Heart right ventricle (tissue), 16 donors: ENCODE measurements around the gene CLIC3. TPM values are rescaled to one million over a fixed set of nuclear protein-coding genes. Genes with fewer than 3 reads are reported as not detected.

ENCODE experiments used
- ATAC-seq, 8 donors: fragments of 200-7000 bp; cut with Tn5 transposase; one replicate each; pipeline ENCODE4 v1.9.1; 2020; ENCODE audit warnings: mild to moderate bottlenecking in 8 of 8, moderate library complexity in 8 of 8, moderate number of reproducible peaks in 1 of 8
- DNase-seq, 2 donors: peaks; one replicate each; pipeline ENCODE4 v3.0.0-alpha.2; 2020
- H3K27ac ChIP-seq, 10 donors: fragments of 200-600 bp; sonication (generic) in 2 of 10; one replicate each; pipeline versions ENCODE4 v1.5.0 to v1.8.0; 2020 to 2022; ENCODE audit warnings: mild to moderate bottlenecking in 3 of 10
- H3K27me3 ChIP-seq, 7 donors: fragments of 200-600 bp; one replicate each; pipeline ENCODE4 v1.8.0; 2021 to 2022; ENCODE audit warnings: mild to moderate bottlenecking in 2 of 7
- H3K36me3 ChIP-seq, 9 donors: fragments of 200-600 bp; sonication (generic) in 1 of 9; one replicate each; pipeline versions ENCODE4 v1.5.0 to v1.8.0; 2020 to 2022; ENCODE audit warnings: mild to moderate bottlenecking in 2 of 9
- H3K4me1 ChIP-seq, 9 donors: fragments of 200-600 bp; sonication (generic) in 1 of 9; one replicate each; pipeline versions ENCODE4 v1.5.0 to v1.8.0; 2020 to 2022; ENCODE audit warnings: mild to moderate bottlenecking in 4 of 9
- H3K4me3 ChIP-seq, 10 donors: fragments of 200-600 bp; sonication (generic) in 2 of 10; one replicate each; pipeline versions ENCODE4 v1.5.0 to v1.8.0; 2020 to 2022; ENCODE audit warnings: mild to moderate bottlenecking in 7 of 10, moderate library complexity in 2 of 10
- H3K9me3 ChIP-seq, 11 donors: fragments of 200-600 bp in 10 of 11; sonication (generic) in 2 of 11; one replicate each; pipeline versions ENCODE4 v1.5.0 to v1.8.0; 2013 to 2022; ENCODE audit warnings: mild to moderate bottlenecking in 2 of 11, control low read depth in 1 of 11, moderate library complexity in 1 of 11
- WGBS, 2 donors: extraction: QIAGEN DNeasy Blood & Tissue Kit; methylation state at CpG; one replicate each; pipeline ENCODE4 v1.1.7; 2013; ENCODE audit warnings: inconsistent platforms in 1 of 2; 5-methylcytosine and 5-hydroxymethylcytosine counted together
- intact Hi-C, 10 donors: fragments of 100-400 bp; cut with DNase I; formaldehyde crosslinking; loops; one replicate each; pipeline versions ENCODE4 v1.11.1 to v1.14.2; 2022
- polyA plus RNA-seq, 2 donors: library from polyadenylated mRNA; stranded (reverse); fragments of 200-250 nt; gene quantifications; one replicate each; pipeline ENCODE4 v1.2.3, GENCODE V29; 2013
- total RNA-seq, 10 donors: library from RNA; stranded (reverse); fragmentation: NEBNext Ultra II Directional in 3 of 10; extraction: Animal tissue kit (Norgen Biotek cat#: 25700) in 3 of 10; gene quantifications; one replicate each; pipeline versions ENCODE4 v1.2.1 to v1.2.4, GENCODE V29; 2021 to 2023
- TF ChIP-seq, protein P1 (sequence below), 9 donors: fragments of 200-600 bp; sonication (generic) in 2 of 9; IDR thresholded peaks; one replicate each; pipeline versions ENCODE4 v1.5.0 to v1.8.0; 2021 to 2022; ENCODE audit warnings: antibody characterized with exemption in 9 of 9, mild to moderate bottlenecking in 5 of 9, moderate library complexity in 1 of 9
- donor health status: Arrhythmogenic right ventricular cardiomyopathy.
- donor health status: ischemic (EF 13 %, LVEDD 7.1; RV severe dilation, severe dysfunction).
- donor health status: healthy with polysubstance abuse.
- donor health status: DM: no; HTN: yes; CAD: no.
- donor health status: DM: no; HTN: no; CAD: no.
- donor health status: ischemic (EF 25% LVEDD 6.9; RV normal size, moderate dysfunction).
- donor health status: ischemic (EF 25% LVEDD 5.7; RV mildly dilated, moderate dysfunction).
- donor health status: healthy.
- donor health status: DM: yes; HTN: yes; CAD: no.
- donor health status: Ischemic cardiomyopathy.
- donor health status: ischemic (EF 35%, LVEDD 5.7; RV mildly dilated, moderate dysfunction).
- donor health status: nonischemic (EF 11% LVEDD 7.7; RV severe dilation, severe dysfunction).
- donor health status: DM: yes; HTN: yes; CAD: no.
- donor health status: PGD.
- donor health status: ischemic (EF 29% LVEDD 5.4; RV normal size, mild dysfunction).
- donor health status: nonischemic (EF 23%, LVEDD 6.1; RV moderate dilation, normal function).

Gene CLIC3
- total and polyA plus RNA-seq, 12 donors, result 0.46 to 21.4 (median 3.2) TPM

DNA sequence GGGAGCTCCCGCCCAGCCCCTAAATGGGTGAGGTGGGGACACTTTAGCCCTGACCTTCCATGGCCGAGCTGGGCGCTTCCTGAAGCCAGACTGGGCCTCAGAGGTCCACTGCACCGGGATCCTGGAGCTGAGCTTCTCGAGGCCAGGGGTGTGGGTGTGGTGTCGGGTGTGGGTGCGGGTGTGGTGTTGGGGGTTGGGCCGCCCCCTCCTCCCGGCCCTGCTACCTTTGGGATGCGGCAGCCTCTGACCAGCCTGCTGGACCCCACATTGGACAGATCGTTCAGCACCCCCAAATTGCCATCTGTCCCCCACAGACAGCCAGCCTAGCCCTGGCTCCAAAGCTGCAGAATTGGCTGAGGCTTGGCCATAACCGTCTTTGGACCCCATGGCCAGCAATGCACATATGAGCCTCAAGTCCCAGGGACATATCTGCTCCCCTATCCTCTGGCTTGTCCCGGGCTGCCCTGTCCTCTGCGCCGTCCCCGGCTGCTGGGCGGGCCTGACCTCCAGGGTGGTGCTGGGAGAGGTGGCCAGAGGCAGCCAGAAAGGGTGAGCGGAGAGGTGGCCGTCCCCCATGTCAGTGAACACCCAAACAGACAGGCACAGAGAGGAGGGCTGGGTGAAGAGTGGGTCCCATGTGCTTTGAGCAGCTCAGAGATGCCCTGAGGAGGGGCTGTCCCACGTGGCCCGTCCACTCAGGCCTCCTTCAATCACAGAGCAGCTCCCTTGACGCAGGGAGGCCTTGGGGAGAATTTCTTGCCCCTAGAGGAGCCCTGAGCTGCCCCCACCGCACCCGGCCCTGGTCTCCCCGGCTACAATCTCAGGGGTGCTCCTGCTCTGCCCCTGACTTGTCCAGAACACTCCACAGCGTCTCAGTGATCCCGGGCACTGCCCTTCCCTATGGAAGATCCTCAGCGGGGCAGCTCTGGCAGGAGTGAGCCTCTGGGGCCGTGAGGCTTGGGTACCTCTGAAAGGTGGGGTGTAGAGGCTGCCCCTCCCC is 22.4 kb downstream of the CLIC3 start:
- Histone ChIP-seq H3K27ac (peak overlapping the region in 7 of 10 donors; percentile 37 to 93 (median 89)), H3K9me3 (no peaks in the 10 kb centered on the region), H3K36me3 (no peaks in the 10 kb centered on the region), H3K4me3 (no peak overlapping the region), H3K27me3 (peaks cover 0 to 20% (median 0%) of the 10 kb centered on the region in 7 donors), H3K4me1 (peaks cover 11 to 59% (median 43%) of the 10 kb centered on the region in 9 donors)
- intact Hi-C loops, result no loop called here
- ATAC-seq (no peak), DNase-seq (peak in 1 of 2 donors; percentile 9)
- TF ChIP-seq, protein P1, sequence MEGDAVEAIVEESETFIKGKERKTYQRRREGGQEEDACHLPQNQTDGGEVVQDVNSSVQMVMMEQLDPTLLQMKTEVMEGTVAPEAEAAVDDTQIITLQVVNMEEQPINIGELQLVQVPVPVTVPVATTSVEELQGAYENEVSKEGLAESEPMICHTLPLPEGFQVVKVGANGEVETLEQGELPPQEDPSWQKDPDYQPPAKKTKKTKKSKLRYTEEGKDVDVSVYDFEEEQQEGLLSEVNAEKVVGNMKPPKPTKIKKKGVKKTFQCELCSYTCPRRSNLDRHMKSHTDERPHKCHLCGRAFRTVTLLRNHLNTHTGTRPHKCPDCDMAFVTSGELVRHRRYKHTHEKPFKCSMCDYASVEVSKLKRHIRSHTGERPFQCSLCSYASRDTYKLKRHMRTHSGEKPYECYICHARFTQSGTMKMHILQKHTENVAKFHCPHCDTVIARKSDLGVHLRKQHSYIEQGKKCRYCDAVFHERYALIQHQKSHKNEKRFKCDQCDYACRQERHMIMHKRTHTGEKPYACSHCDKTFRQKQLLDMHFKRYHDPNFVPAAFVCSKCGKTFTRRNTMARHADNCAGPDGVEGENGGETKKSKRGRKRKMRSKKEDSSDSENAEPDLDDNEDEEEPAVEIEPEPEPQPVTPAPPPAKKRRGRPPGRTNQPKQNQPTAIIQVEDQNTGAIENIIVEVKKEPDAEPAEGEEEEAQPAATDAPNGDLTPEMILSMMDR (IDR thresholded peaks at IDR 0.05), result no peak
- 91 to 92% methylated on average over 28 to 29 of the region's 29 CpGs for WGBS, 2 donors

DNA sequence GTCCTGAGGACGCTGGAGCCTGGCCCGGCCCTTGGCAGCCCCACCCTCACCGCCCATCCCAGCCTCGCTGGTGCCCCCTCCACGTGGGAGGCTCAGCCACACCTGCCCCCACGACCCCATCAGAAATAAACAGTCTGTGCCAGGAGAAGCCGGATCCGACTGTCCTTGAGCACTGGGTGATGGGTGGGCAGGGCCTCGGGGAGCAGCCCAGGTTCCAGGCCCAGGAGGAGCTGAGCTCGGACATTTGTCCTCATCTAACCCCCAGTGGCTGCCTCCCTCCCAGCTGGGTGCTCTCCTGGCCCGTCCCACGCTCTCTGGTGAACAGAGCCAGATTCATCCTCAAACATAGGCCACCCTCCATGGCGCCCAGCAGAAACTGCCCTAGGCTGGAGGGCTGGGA is 23.6 kb downstream of the CLIC3 start:
- Histone ChIP-seq H3K36me3 (no peaks in the 10 kb centered on the region), H3K9me3 (no peaks in the 10 kb centered on the region), H3K27me3 (peaks cover 0 to 15% (median 0%) of the 10 kb centered on the region in 7 donors), H3K4me3 (no peak overlapping the region), H3K27ac (no peak overlapping the region), H3K4me1 (peaks cover 11 to 52% (median 37%) of the 10 kb centered on the region in 9 donors)
- intact Hi-C loops, result no loop called here
- 59 to 60% methylated on average over 13 of the region's 13 CpGs for WGBS, 2 donors
- TF ChIP-seq, protein P1 (IDR thresholded peaks at IDR 0.05), result no peak
- DNase-seq, result peak in 1 of 2 donors; percentile 10
- ATAC-seq, result no peak

DNA sequence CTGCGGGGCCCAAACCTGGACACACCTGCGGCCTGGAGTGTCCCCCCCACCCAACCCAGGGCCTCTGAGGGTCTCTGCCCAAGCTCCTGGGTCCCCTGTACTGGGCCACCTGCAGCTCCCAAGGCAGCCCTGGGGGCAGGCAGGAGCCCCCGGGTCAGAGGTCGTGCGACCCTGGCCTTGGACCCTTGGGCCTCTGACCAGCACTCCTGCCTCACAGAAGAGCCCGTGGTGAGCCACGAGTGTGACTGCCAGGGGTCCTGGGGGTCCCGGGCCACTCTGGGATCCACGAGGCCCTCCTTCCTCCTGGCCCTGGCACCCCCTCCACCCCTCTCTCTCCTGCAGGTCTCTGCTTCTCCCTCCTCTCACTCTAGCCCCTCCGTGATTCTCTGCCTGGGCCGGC is 24.0 kb downstream of the CLIC3 start:
- intact Hi-C loops, result no loop called here
- H3K9me3 ChIP-seq, result no peaks in the 10 kb centered on the region

DNA sequence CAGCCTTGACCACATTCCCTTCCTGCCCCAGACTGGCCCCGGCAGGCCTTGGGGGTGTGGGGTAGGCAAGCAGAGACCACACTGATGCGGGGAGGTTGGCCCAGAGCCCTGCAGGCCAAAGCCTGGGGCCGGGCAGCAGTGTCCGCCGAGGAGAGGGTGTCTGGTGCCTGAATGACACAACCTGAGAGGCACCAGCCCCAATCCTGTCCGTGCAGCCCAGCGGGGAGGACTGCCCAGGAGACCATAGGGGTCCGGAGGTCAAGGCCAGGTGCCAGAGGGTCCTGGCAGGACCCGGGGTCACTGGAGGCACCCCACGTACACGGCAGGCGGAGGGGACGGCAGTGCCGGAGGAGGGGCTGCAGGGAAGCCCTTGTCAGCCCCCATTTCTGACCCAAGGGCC is 24.6 kb downstream of the CLIC3 start:
- no peak overlapping the region for H3K4me3 ChIP-seq
- H3K9me3 ChIP-seq, result no peaks in the 10 kb centered on the region
- intact Hi-C loops, result no loop called here
- peaks cover 0 to 5% (median 0%) of the 10 kb centered on the region in 7 donors for H3K27me3 ChIP-seq
- peaks cover 7 to 42% (median 27%) of the 10 kb centered on the region in 9 donors for H3K4me1 ChIP-seq
- TF ChIP-seq, protein P1 (IDR thresholded peaks at IDR 0.05), result no peak
- DNase-seq (peak in 1 of 2 donors; percentile 10), ATAC-seq (no peak)
- H3K27ac ChIP-seq, result no peak overlapping the region
- no peaks in the 10 kb centered on the region for H3K36me3 ChIP-seq
- 90 to 91% methylated on average over 14 of the region's 14 CpGs for WGBS, 2 donors

More for the DNA sequence above, 24.0 kb downstream of the CLIC3 start:
- TF ChIP-seq, protein P1 (IDR thresholded peaks at IDR 0.05), result no peak
- Histone ChIP-seq H3K27me3 (peaks cover 0 to 11% (median 0%) of the 10 kb centered on the region in 7 donors), H3K36me3 (no peaks in the 10 kb centered on the region), H3K27ac (no peak overlapping the region), H3K4me3 (no peak overlapping the region), H3K4me1 (peaks cover 11 to 48% (median 33%) of the 10 kb centered on the region in 9 donors)
- 82 to 93% methylated on average over 11 of the region's 11 CpGs for WGBS, 2 donors
- DNase-seq, result no peak
- ATAC-seq, result no peak
